Measurements from ENCODE around the gene PRR13.

DNA sequence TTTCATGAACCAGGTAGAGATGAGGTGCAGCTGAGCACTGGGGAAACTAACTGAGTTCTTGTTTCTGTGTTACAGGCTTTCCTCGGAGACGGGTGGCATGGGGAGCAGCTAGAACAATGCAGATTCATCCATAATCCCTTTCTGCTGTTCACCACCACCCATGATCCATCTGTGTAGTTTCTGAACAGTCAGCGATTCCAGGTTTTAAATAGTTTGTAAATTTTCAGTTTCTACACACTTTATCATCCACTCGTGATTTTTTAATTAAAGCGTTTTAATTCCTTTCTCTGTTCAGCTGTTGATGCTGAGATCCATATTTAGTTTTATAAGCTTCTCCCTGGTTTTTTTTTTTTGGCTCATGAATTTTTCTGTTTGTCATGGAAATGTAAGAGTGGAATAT lies 37.8 kb downstream of the PRR13 start:
- no peak for TF ChIP-seq CTCF (IDR thresholded peaks at IDR 0.05; ENCODE audit: insufficient read depth, low read length, poor library complexity, severe bottlenecking)
- TF ChIP-seq EZH2phosphoT487 (conservative IDR thresholded peaks at IDR 0.05; ENCODE audit: low read length), result no peak
